Mononuclear cell (primary cell): ENCODE data around the gene QSER1. TPM values are rescaled to one million over a fixed set of nuclear protein-coding genes. Genes with fewer than 3 reads are reported as not detected.
"Not testable (repeated sequence)": the region's sequence is repeated elsewhere in the genome, so short reads cannot be mapped to it uniquely, and the experiment has no call there.

Experiments used
- H3K27me3 ChIP-seq: 2 replicates; pipeline ENCODE4 v1.6.0; 2011; ENCODE audit warnings: low read length, control low read depth; ENCODE audit not compliant: insufficient read depth
- H3K4me1 ChIP-seq: 2 replicates; pipeline ENCODE4 v1.5.1; 2011; ENCODE audit warnings: mild to moderate bottlenecking, low read length, control low read depth; ENCODE audit not compliant: insufficient read depth
- H3K4me3 ChIP-seq: 2 replicates; pipeline ENCODE4 v1.5.1; 2011; ENCODE audit warnings: mild to moderate bottlenecking, low read length, moderate library complexity
- H3K9me3 ChIP-seq: 2 replicates; pipeline ENCODE4 v1.5.1; 2011; ENCODE audit warnings: low read depth, mild to moderate bottlenecking, control low read depth, low read length
- total RNA-seq: library from RNA; depleted of rRNA; stranded (reverse); fragments of >200 nt; gene quantifications from one replicate; pipeline ENCODE4 v1.2.3, GENCODE V29; 2012

Gene QSER1
- total RNA-seq, 1 donor, result 14.8 TPM

GRCh38 chr11:32884770-32885384 lies 7.7 kb upstream of the QSER1 start:
- no peaks in the 10 kb centered on the region for H3K9me3 ChIP-seq
- no peak overlapping the region for H3K4me3 ChIP-seq
- H3K4me1 ChIP-seq, result no peaks in the 10 kb centered on the region
- no peaks in the 10 kb centered on the region for H3K27me3 ChIP-seq

GRCh38 chr11:32885556-32885955 lies 7.1 kb upstream of the QSER1 start:
- H3K9me3 ChIP-seq, result no peaks in the 10 kb centered on the region
- no peaks in the 10 kb centered on the region for H3K4me1 ChIP-seq
- no peak overlapping the region for H3K4me3 ChIP-seq
- H3K27me3 ChIP-seq, result no peaks in the 10 kb centered on the region

GRCh38 chr11:32886180-32886579 lies 6.4 kb upstream of the QSER1 start:
- Histone ChIP-seq H3K9me3 (no peaks in the 10 kb centered on the region), H3K4me1 (no peaks in the 10 kb centered on the region), H3K27me3 (no peaks in the 10 kb centered on the region), H3K4me3 (no peak overlapping the region)

- H3K4me1 ChIP-seq, H3K27me3 ChIP-seq, H3K9me3 ChIP-seq, H3K4me3 ChIP-seq: not testable (repeated sequence)
Observed at GRCh38 chr11:32887707-32888383, 4.8 kb upstream of the QSER1 start.

- H3K9me3 ChIP-seq, H3K27me3 ChIP-seq, H3K4me1 ChIP-seq, H3K4me3 ChIP-seq: not testable (repeated sequence)
Observed at GRCh38 chr11:32888384-32888710, 4.3 kb upstream of the QSER1 start.

- H3K4me1 ChIP-seq, result peaks cover 8% of the 10 kb centered on the region
- no peak overlapping the region for H3K4me3 ChIP-seq
- H3K27me3 ChIP-seq, result no peaks in the 10 kb centered on the region
- no peaks in the 10 kb centered on the region for H3K9me3 ChIP-seq
Observed at GRCh38 chr11:32888805-32889204, 3.8 kb upstream of the QSER1 start.

- no peaks in the 10 kb centered on the region for H3K9me3 ChIP-seq
- H3K4me3 ChIP-seq, result no peak overlapping the region
- H3K27me3 ChIP-seq, result no peaks in the 10 kb centered on the region
Observed at GRCh38 chr11:32890843-32891656, 1.6 kb upstream of the QSER1 start.

GRCh38 chr11:32891657-32892354 lies 805 bp upstream of the QSER1 start:
- Histone ChIP-seq H3K4me3 (peak overlapping the region; percentile 79), H3K4me1 (peaks cover 13% of the 10 kb centered on the region), H3K27me3 (no peaks in the 10 kb centered on the region), H3K9me3 (no peaks in the 10 kb centered on the region)

More at GRCh38 chr11:32890843-32891656, 1.6 kb upstream of the QSER1 start:
- peaks cover 13% of the 10 kb centered on the region for H3K4me1 ChIP-seq

GRCh38 chr11:32893093-32893342 lies 407 bp downstream of the QSER1 start:
- H3K4me1 ChIP-seq, result peaks cover 13% of the 10 kb centered on the region
- peak overlapping the region; percentile 66 for H3K4me3 ChIP-seq
- no peaks in the 10 kb centered on the region for H3K9me3 ChIP-seq
- no peaks in the 10 kb centered on the region for H3K27me3 ChIP-seq

GRCh38 chr11:32893343-32894148 lies 935 bp downstream of the QSER1 start:
- Histone ChIP-seq H3K9me3 (no peaks in the 10 kb centered on the region), H3K4me1 (peaks cover 14% of the 10 kb centered on the region), H3K27me3 (no peaks in the 10 kb centered on the region), H3K4me3 (peak overlapping the region; percentile 66)

GRCh38 chr11:32894149-32894827 lies 1.7 kb downstream of the QSER1 start:
- Histone ChIP-seq H3K4me3 (peak overlapping the region; percentile 66), H3K9me3 (no peaks in the 10 kb centered on the region), H3K4me1 (peaks cover 17% of the 10 kb centered on the region), H3K27me3 (no peaks in the 10 kb centered on the region)

GRCh38 chr11:32894921-32895320 lies 2.3 kb downstream of the QSER1 start:
- H3K9me3 ChIP-seq, result no peaks in the 10 kb centered on the region
- H3K4me1 ChIP-seq, result peaks cover 17% of the 10 kb centered on the region
- H3K4me3 ChIP-seq, result no peak overlapping the region
- H3K27me3 ChIP-seq, result no peaks in the 10 kb centered on the region

GRCh38 chr11:32895471-32895870 lies 2.9 kb downstream of the QSER1 start:
- Histone ChIP-seq H3K4me1 (peaks cover 17% of the 10 kb centered on the region), H3K27me3 (no peaks in the 10 kb centered on the region), H3K4me3 (no peak overlapping the region), H3K9me3 (no peaks in the 10 kb centered on the region)

GRCh38 chr11:32897103-32897502 lies 4.5 kb downstream of the QSER1 start:
- H3K27me3 ChIP-seq, result no peaks in the 10 kb centered on the region
- no peak overlapping the region for H3K4me3 ChIP-seq
- H3K4me1 ChIP-seq, result peaks cover 19% of the 10 kb centered on the region
- H3K9me3 ChIP-seq, result no peaks in the 10 kb centered on the region
